SH-SY5Y (cell line): ENCODE measurements around the gene ARFGEF2.

Experiments used
- GATA2 ChIP-seq: IDR thresholded peaks from 2 replicates; pipeline ENCODE4 v1.6.1; 2011; ENCODE audit warnings: mild to moderate bottlenecking, low read depth, low read length
- GATA3 ChIP-seq: IDR thresholded peaks from 2 replicates; pipeline ENCODE4 v1.6.1; 2011; ENCODE audit warnings: low read depth, mild to moderate bottlenecking, low read length, moderate library complexity

DNA sequence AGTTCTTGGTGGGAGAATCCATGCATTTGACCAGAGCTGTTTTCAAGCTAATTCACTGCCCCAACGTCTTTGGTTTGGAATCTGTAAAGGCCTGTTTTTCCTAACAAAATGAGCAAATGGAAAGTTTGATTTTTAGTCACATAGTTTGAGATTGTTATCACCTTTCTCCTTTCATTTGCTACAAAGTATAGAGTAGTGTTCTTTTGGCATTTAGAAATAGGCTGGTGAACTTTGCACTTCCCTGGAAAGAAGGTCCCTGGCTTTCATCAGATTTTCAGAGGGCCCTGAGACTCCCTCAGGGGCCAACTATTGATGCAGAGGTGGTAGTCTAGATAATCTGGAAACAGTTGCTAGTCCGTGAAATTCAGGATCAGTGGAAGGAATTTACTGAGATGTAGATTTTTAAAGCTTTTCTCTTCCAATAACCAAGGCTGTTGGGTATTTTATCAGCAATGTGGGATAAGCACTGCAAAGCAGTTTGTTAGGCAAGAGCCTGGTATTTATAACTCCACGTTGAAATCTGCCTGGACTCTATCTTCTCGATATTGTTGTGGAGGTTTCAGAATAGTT is 1.7 kb downstream of the ARFGEF2 start:
- TF ChIP-seq GATA2, result no peak
- no peak for TF ChIP-seq GATA3
